Stimulated activated CD4-positive, alpha-beta T cell treated with anti-CD3 and anti-CD28 coated beads, Interleukin-15, amount 100 ng/mL, for 24 hours (primary cell): Measurements from ENCODE around the gene MYH16.
"Not testable (repeated sequence)": the region's sequence is repeated elsewhere in the genome, so short reads cannot be mapped to it uniquely, and the experiment has no call there.

Experiments used
- DNase-seq: peaks from one replicate; pipeline ENCODE4 v3.0.0-alpha.2; 2020

Gene MYH16

DNA sequence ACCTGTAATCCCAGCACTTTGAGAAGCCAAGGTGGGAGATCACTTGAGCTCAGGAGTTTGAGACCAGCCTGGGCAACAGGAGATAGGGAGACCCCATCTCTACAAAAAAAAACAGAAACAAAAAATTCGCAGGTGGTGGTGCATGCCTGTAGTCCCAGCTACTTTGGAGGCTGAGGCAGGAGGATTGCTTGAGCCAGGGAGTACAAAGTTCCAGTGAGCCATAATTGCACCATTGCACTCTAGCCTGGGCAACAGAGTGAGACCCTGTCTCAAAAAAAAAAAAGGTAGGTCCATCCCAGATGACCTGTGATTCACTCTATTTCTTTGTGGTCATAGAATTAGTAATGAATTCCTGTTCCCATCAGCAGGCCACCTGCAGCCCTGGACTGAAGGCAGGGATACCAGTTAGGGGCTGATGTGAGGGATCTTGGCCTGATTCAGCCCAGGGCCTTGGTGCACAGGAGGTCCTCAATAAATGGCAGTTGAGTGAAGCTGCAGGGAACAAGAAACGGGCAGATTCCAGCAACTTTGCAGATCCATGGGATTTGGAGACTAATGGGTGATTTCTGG lies at the start of gene MYH16:
MYH16 (plus strand) TSS at position 364 of the 570 bp plus-strand sequence.
- no peak for DNase-seq

DNA sequence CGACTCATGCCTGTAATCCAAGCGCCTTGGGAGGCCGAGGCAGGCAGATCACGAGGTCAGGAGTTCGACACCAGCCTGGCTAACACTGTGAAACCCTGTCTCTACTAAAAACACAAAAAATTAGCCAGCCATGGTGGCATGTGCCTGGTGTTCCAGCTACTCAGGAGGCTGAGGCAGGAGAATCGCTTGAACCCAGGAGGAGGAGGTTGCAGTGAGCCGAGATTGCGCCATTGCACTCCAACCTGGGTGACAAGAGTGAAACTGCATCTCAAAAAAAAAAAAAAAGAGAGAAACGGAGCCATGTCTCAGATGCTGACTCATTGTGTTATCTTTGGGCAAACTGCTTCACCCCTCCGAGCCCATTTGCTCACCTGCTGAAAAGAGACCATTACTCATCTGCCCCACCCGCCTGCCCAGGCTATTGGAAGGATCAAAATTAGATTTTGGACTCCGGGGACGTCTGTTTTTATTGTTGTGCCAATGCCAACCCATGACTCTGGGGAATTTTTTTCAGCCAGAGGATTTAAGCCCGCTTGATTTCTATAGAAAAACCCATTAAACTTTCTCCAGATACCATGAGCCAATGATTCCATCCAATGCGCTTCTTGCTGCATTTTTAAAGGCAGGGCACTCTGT lies 48.3 kb upstream of the MYH16 start:
- peak; percentile 21 for DNase-seq

DNA sequence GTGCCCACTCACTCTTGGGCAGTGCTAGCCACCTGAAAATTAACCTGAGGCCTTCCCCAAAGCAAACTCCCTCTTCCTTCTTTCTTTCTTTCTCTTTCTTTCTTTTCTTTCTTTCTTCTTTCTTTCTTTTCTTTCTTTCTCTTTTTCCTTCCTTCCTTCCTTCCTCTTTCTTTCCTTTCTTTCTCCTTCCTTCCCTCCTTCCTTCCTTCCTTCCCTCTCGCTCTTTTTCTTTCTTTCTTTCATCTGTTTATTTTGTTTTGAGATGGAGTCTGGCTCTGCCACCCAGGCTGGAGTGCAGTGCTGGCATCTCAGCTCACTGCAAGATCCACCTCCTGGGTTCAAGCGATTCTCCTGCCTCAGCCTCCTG lies 47.8 kb upstream of the MYH16 start:
- DNase-seq, result no peak

DNA sequence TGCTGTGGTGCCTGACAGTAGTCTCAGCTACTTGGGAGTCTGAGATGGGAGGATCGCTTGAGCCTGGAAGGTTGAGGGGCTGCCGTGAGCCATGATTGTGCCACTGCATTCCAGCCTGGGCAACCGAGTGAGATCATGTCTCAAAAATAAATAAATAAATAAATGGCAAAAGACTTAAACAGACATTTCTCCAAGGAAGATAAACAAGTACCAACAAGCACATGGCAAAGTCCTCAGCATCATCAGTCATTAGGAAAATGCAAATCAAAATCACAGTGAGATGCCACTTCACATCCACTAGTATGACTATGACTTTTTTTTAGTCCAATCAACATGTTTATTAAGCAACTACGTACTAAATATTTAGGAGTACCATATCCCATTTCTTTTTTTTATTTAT lies 43.4 kb upstream of the MYH16 start:
- no peak for DNase-seq

DNA sequence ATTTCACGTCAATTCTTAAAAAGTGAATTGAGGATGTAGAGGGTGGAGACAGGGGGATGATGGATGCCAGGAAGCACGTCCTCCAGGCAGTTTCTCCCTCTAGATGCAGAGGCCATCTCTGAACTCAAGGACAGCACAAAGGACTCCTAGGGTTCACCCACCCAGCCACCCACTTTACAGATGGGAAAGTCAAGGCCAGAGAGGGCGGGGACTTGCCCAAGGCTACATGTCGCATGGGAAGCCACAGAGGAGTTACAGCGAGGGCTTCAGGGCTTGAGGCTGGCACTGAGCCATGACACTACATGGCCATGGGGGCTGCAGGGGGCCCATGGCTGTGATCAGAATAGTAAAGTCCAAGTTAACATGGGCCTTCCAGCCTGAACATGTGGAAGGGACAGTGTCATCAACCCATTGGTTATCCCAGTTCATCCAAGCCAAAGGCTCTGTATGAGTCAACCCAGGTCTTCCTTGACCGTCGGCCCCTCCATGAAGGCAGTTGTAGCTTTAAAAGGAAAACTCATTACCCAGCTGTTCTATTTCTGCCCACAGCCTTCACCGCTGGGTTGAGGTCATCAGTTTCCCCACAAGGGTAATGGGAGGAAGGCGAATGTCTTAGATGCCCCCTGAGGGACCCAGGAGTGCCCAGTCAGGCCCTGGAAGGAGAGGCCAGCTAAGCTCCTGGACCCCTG lies 40.4 kb upstream of the MYH16 start:
- no peak for DNase-seq

DNA sequence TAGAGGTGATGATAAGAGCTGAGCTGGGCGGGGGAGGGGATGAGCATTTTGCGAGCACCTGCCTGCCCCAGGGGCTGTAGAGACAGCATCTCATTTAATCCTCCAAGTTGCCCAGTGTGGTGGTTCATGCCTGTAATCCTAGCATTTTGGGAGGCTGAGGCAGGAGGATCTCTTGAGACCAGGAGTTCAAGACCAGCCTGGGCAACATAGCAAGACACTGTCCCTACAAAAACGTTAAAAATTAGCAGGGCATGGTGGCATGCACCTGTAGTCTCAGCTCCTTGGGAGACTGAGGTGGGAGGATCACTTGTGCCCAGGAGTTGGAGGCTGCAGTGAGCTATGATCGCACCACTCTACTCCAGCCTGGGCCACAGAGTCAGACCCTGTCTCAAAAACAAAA lies 39.7 kb upstream of the MYH16 start:
- not testable (repeated sequence) for DNase-seq

DNA sequence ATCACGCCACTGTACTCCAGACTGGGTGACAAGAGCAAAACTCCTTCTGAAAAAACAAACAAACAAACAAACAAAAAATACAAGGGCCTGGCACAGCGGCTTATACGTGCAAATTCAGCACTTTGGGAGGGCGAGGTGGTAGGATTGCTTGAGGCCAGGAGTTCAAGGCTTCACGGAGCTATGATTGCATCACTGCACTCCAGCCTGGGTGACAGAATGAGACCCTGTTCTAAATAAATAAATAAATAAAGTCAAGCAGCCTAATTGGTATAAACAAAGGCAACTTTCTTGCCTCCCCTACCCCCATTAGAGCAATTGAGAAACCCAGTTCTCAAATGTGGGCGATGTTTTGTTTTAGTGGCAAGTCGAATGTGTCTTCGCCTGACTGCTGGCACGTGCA lies 38.5 kb upstream of the MYH16 start:
- no peak for DNase-seq

DNA sequence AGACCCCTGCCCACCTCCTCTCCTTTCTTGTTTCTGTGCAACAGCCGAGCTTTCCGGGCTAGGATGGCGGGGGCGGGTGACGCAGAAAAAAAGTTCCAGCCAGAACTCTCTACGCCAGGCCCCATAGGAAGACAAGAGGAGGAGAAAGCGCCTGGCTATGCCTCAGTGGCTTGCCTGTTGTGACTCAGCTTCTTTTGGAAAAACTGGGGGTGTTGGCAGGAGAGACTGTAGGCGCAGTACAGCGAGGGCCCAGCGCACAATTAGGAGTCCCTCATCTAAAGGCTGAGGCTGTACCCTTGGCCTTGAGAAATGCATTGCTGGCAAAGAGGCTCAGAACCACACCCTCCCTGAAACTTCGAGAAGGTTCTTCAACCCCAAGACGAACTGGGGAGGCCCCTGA lies 36.7 kb upstream of the MYH16 start:
- no peak for DNase-seq

DNA sequence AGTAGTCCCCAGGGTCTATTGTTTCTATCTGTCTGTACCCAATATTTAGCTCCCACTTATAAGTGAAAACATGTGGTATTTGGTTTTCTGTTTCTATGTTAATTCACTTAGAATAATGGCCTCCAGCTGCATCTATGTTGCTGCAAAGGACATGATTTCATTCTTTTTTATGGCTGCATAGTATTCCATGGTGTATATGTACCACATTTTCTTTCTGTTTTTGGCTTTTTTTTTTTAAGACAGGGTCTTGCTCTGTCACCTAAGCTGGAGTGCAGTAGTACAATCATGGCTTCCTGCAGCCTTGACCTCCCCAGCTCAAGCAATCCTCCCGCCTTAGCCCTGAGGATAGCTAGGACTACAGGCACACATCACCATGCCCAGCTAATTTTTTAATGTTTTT lies 34.8 kb upstream of the MYH16 start:
- not testable (repeated sequence) for DNase-seq

DNA sequence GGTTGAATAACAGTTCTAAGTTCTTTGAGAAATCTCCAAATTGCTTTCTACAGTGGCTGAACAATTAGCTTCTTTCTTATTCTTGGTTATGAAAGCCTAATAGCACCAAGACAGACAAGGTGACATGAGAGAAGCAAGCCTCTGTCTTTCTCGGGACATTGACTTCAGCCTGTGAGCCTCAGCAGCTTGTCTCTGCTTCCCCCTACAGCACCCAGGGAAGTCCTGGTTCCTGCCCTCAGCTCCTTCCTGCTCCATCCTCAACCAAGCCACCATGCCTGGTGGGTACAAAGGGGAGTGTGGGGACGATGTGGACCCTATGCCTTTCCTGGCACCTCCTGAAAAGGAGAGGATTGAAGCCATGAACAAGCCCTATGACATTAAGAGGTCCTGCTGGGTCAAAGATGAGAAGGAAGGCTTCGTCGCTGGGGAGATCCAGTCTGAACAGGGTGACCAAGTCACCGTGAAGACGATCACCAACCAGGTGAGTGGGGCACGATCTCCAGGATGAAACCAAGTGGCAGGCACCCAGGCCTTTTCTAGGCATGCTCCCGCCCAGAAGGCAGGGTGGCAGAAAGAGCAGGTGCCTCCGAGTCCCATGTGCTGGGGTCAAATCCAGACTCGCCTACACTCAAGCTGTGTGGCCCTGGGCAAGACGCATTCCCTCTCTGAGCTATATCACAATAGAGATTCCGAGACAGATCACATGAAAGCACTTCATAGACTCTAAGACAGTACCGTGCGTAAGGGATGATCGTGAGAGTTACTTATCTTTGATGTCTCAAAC lies 33.9 kb upstream of the MYH16 start:
- no peak for DNase-seq

DNA sequence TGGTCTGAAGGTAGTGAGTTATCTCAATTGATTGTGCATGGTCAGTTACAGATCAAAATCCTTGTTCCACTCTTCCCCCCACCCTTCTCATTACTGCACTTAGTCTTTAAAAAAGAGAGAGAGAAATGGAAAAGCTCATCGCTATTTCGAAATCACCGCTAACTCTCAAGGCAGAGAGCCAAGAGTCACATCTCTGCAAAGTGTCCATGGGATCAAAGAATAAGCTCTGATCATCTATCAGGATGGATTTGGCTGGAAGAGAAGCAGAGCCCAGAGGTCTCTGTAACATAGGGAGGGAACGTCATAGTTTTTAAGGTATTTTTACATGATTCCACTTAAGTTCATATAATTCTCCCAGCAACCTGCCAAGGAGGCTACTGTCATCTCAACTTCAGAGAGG lies 30.0 kb upstream of the MYH16 start:
- DNase-seq, result no peak

DNA sequence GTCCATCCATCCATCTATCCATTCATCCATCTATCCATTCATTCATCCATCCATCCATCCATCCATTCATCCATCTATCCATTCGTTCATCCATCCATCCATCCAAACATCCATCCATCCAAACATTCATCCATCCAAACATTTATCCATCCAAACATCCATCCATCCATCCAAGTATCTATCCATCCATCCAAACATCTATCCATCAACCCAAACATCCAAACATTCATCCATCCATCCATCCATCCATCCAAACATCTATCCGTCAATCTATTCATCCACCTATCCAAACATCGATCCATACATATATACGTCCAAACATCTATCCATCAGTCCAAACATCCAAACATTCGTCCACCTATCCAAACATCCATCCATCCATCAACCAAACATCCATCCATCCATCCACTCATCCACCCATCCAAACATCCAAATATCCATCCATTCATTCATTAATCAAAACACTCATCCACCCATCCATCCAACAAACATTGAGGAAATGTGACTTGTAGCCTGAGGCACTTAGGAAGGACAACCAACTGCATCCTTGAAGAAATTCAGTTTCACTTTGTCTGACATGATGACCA lies 28.8 kb upstream of the MYH16 start:
- no peak for DNase-seq

DNA sequence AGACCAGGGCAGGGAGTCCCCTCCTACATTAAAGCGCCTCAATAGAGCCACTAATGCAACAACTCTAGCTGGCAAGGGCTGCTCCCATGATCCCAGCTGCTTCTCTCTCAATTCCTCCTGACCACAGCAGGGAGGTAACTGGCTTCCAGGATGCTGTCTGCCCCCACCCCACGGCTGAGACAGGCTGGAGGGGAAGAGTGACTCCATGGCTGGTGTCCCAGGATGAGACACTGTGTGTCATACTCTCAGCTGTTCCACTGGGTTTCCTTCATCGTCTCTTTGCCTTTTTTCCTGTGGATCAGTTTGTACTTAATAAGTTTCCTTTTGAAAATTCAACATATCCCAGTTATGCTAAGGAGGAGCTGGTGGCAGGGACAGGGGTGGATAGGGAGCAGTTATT lies 27.7 kb upstream of the MYH16 start:
- DNase-seq, result no peak

DNA sequence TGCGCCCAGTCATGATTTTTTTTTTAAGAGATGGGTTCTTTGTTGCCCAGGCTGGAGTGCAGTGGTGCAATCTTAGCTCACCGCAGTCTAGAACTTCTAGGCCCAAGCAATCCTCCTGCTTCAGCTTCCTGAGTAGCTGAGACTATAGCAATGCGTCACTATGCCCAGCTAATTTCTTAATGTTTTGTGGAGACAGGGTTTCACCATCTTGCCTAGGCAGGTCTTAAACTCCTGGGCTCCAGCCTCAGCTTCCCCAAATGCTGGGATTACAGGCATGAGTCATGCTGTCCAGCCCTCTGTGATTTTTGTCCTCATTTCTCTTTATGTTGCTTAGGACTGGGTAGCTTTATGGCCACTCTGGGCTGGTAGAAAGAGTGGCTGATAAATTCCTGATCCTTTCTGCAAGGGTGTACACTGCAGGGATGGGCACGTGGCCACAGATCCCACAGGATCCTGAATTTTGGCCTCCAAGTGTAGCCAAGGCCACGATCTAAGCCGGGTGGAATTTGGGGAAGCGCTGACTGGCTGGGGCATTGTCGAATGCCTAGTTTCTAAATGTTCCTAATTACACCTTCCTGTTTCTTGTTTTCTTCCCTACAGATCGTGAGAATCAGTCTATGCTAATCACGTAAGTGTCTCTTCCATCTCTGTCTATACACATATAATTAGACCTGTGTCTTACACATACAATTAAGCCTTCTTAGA lies 24.1 kb upstream of the MYH16 start:
- DNase-seq, result no peak

DNA sequence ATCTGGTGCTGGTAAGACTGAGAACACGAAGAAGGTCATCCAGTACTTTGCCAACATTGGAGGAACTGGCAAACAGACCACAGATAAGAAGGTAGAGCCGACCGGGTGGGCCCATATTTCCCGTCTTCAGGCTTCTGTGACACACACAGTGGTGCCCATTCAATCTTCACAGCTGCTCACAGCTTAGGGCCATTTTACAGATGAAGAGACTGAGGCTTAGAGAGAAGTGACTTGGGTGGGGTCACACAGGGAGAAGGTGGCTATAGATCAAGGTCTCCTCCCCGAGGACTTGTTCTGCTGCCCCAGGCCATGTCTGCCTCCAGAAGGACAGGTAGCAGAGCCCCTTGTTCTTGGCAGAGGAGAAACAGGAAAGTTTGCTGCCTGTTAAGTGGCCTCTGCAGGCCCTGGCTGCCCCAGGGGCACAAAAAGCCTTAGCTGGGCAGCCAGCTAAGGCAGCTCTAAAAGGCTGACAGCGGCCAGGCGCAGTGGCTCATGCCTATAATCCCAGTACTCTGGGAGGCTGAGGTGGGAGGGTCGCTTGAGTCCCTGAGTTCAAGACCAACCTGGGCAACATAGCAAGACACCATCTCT lies 22.6 kb upstream of the MYH16 start:
- no peak for DNase-seq

DNA sequence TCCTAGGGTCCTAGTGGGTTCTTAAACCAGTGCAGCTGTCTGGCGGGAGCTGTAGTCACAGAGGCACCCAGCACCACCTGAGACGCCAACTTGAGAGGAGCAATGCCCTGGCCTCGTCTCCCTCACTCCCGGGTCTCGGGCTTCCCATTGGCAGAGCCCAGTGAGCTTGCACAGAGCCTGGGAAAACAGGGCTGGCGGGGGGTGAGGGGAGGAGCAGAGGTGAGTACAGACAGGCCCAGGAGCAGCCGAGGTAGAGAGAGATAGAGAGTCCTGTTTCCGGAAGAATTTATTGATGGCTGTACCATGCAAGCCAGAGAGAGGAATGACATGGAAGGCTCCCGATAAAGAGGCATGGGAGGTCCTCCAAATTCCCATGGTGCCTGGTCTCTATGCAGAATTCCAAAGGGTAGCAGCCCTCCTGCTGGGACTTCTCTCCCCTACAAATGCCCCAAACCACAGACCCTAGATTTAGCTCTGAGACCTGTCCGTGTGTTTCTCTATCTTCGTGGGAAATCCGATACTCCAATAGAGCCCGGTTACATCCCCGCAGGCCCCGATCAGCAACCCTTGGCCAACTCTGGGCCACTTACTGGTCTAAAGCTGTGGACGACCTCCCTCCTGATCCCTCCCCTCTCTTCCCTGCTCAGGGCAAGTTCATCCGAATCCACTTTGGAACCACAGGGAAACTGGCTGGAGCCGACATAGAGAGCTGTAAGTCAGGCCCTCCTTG lies 20.3 kb upstream of the MYH16 start:
- DNase-seq, result no peak

DNA sequence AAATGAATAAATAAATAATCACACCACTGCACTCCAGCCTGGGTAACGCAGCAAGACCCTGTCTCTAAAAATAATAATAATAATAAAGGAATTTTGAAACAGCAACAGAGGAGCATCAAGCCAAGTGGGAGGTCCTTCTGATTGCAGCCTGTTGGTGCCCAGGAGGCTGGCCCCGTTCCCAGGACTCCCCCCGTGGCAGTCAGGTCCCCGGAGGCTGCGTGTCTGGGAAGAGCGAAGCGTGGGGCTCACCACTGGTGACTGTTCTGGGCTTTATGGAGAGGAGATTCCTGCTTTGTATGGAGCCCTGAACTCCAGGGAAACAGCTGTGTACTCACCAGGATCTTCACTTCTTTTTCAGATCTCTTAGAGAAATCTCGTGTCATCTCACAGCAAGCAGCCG lies 19.3 kb upstream of the MYH16 start:
- no peak for DNase-seq

DNA sequence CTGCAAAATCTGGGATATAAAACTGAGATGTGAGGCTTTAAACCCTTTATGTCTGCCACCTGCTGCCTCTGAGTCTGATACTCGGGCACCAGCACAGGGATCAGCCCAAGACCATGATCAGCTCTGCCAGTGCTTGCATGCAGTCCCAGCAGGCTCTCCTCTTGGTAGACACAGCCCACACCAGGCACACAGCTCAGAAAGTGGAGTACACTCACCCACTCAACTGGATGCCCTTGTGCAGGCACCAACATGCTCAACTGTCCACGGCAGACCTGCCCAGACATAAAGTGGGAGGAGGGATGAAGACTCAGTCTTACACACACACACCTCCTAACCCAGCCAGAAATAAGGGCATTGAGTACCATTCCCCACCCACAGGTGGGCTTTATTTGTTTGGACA lies 18.2 kb upstream of the MYH16 start:
- DNase-seq, result no peak

DNA sequence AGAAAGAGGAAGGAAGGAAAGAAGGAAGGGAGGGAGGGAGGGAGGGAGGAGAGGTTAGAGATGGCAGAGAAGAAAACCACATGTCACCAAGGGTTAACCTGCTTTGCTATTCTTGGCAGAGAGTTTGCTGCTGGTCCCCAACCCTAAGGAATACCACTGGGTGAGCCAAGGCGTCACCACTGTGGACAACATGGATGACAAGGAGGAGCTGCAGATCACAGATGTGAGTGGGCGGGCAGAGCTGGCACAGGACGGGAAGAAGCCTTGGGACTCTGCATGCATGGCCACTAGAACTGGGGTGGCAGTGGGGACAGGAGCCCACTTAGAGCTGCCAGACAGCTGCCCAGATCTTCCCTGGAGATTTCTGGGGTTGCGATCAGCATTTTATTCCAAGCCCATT lies 17.2 kb upstream of the MYH16 start:
- DNase-seq, result no peak

DNA sequence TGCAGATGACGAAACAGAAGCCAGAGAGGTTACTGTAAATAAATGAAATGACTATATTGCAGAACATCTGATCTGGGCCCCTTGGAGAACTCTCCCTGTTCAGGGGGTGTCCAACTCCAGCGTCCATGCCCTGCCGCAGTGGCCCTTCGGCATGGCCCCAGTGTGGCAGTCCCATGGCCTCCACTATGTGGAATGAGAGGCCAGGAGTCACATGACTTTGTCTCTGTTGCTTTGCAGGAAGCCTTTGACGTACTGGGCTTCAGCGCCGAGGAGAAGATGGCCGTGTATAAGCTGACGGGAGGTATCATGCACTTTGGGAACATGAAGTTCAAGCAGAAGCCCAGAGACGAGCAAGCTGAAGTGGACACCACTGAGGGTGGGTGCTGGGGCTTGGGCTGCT lies 15.6 kb upstream of the MYH16 start:
- no peak for DNase-seq

DNA sequence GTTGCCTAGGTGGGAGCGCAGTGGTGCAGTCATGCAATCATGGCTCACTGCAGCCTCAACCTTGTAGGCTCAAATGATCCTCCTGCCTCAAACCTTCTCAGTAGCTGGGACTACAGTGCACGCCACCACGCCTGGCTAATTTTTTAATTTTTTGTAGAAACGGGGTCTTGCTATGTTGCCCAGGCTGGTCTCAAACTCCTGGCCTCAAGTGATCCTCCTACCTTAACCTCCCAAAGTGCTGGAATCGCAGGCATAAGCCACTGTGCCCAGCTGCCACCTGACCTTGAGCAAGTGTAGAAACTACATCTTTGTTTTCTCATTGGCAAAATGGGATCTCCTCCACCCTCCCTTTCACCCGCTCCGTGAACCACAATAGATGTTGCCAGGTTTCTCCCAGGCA lies 15.0 kb upstream of the MYH16 start:
- DNase-seq, result no peak

DNA sequence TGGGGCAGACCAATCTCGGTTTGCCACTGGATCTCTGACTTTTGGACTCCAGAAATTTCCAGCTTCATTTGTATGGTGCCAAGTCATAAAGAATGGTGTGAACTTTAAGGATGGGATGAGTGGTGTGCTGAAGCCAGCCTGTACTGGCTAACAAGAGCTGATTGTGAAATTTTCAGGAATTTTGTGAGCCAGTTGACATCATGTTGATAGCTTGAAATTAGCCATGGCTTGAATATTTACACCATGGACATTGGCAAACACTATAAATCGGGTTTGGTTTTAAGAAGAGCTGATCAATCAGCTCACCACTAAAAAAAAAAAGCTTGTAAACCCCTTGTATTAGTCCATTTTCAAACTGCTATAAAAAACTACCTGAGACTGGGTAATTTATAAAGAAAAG lies 14.1 kb upstream of the MYH16 start:
- DNase-seq, result no peak
